GM12878 (cell line): Measurements from ENCODE around the gene CPNE4. TPM values are rescaled to one million over a fixed set of nuclear protein-coding genes. Genes with fewer than 3 reads are reported as not detected.

ENCODE experiments used
- ATAC-seq: fragments of 200-7000 bp; cut with Tn5 transposase; 3 replicates; pipeline ENCODE4 v1.9.1; 2020; ENCODE audit warnings: mild to moderate bottlenecking, moderate library complexity
- BruUV-seq: library from RNA; stranded (reverse); fragments of 400-500 nt; replicated peaks from 2 replicates; lab custom pipeline; 2021; lab: Mats Ljungman, UMichigan
- CTCF ChIA-PET: fragments of 300-600 bp; sonication (Branson Sonifier 250); formaldehyde crosslinking; extraction: SDS; loops from one replicate; lab custom pipeline; 2021; ENCODE audit warnings: inconsistent platforms; lab: Yijun Ruan, JAX
- POLR2A ChIA-PET: fragments of 350-600 bp; formaldehyde crosslinking; extraction: SDS; loops from one replicate; lab custom pipeline; 2021; ENCODE audit warnings: inconsistent platforms; lab: Charles Lee
- RAD21 ChIA-PET: fragments of 300-600 bp; sonication (Branson Sonifier 250); formaldehyde crosslinking; loops from one replicate; lab custom pipeline; 2023; ENCODE audit warnings: antibody characterized with exemption; ENCODE audit not compliant: unreplicated experiment; lab: Charles Lee
- SMC1A ChIA-PET: fragments of 300-600 bp; sonication (Branson Sonifier 250); formaldehyde crosslinking; loops from one replicate; lab custom pipeline; 2023; ENCODE audit not compliant: unreplicated experiment, uncharacterized antibody; lab: Charles Lee
- DNase-seq: peaks from one replicate; pipeline ENCODE4 v3.0.0-alpha.2; 2011; ENCODE audit warnings: low read depth, low spot score
- FAIRE-seq: peaks from 3 replicates; lab custom pipeline; 2011; peaks lifted over from hg19 to GRCh38; lab: Jason Lieb, UNC
- H2AFZ ChIP-seq: 2 replicates; pipeline ENCODE4 v1.6.0; 2011; ENCODE audit warnings: low read depth, low read length, control low read depth; ENCODE audit not compliant: control insufficient read depth
- H3K27ac ChIP-seq: 2 replicates; pipeline ENCODE4 v1.5.1; 2011; ENCODE audit warnings: control low read depth; ENCODE audit not compliant: control insufficient read depth, insufficient read depth
- H3K27me3 ChIP-seq, 2 experiments: replicated peaks in 1 of 2; 2 replicates each; pipeline versions ENCODE4 v1.6.0 to v1.6.1; 2011; ENCODE audit warnings: low read length in 1 of 2; ENCODE audit not compliant: control insufficient read depth in 2 of 2, insufficient read depth in 2 of 2
- H3K36me3 ChIP-seq, 2 experiments: 2 replicates each; pipeline ENCODE4 v1.5.1; 2011; ENCODE audit warnings: low read length in 1 of 2; ENCODE audit not compliant: control insufficient read depth in 2 of 2, insufficient read depth in 2 of 2
- H3K4me1 ChIP-seq: 2 replicates; pipeline ENCODE4 v1.6.1; 2011; ENCODE audit warnings: mild to moderate bottlenecking, low read length, moderate library complexity, mixed read lengths; ENCODE audit not compliant: control insufficient read depth, insufficient read depth
- H3K4me2 ChIP-seq: 2 replicates; pipeline ENCODE4 v1.6.0; 2011; ENCODE audit warnings: control low read depth; ENCODE audit not compliant: control insufficient read depth, insufficient read depth
- H3K4me3 ChIP-seq: fragments of 200-600 bp; sonication (generic); 2 replicates; pipeline ENCODE4 v1.5.1; 2016
- H3K79me2 ChIP-seq: 2 replicates; pipeline ENCODE4 v1.6.0; 2011; ENCODE audit warnings: low read length; ENCODE audit not compliant: control insufficient read depth, insufficient read depth
- H3K9ac ChIP-seq: 2 replicates; pipeline ENCODE4 v1.8.0; 2011; ENCODE audit warnings: low read length, control low read depth, mixed read lengths; ENCODE audit not compliant: control insufficient read depth, insufficient read depth
- H3K9me3 ChIP-seq: replicated peaks from 3 replicates; pipeline ENCODE4 v1.5.1; 2011; ENCODE audit warnings: mild to moderate bottlenecking, low read length; ENCODE audit not compliant: control insufficient read depth, insufficient read depth
- H4K20me1 ChIP-seq: 2 replicates; pipeline ENCODE4 v1.6.0; 2011; ENCODE audit not compliant: control insufficient read depth, insufficient read depth
- DPF2 ChIP-seq: fragments of 450-650 bp; IDR thresholded peaks from 2 replicates; pipeline ENCODE4 v1.6.1; 2017; ENCODE audit warnings: mild to moderate bottlenecking
- EED ChIP-seq: sonication (generic); IDR thresholded peaks from 2 replicates; pipeline ENCODE4 v1.6.1; 2016; ENCODE audit warnings: antibody characterized with exemption, low read depth
- FOXM1 ChIP-seq: IDR thresholded peaks from 2 replicates; pipeline ENCODE4 v1.6.1; 2012; ENCODE audit warnings: low read depth, mild to moderate bottlenecking, inconsistent platforms, low read length, moderate library complexity
- HDGF ChIP-seq: fragments of 450-650 bp; IDR thresholded peaks from 2 replicates; pipeline ENCODE4 v1.6.1; 2016; ENCODE audit warnings: antibody characterized with exemption
- NFIC ChIP-seq: IDR thresholded peaks from 2 replicates; pipeline ENCODE4 v1.6.1; 2012; ENCODE audit warnings: low read depth, mild to moderate bottlenecking, inconsistent platforms, low read length, moderate library complexity
- YBX1 ChIP-seq: fragments of 450-650 bp; IDR thresholded peaks from 2 replicates; pipeline ENCODE4 v1.6.1; 2016; ENCODE audit warnings: antibody characterized with exemption
- WGBS: methylation state at CpG from one replicate; pipeline ENCODE4 v1.1.6; 2016; ENCODE audit warnings: low lambda C conversion rate; ENCODE audit not compliant: insufficient replicate concordance, insufficient coverage; ENCODE audit errors: missing lambda C conversion rate; 5-methylcytosine and 5-hydroxymethylcytosine counted together
- in situ Hi-C: fragments of 300-500 bp; cut with MboI; formaldehyde crosslinking; loops from 9 replicates; pipeline ENCODE4 v1.14.3; 2018; ENCODE audit warnings: mixed read lengths
- intact Hi-C: fragments of 100-400 bp; cut with micrococcal nuclease; formaldehyde crosslinking; loops from one replicate; pipeline ENCODE4 v1.14.2; 2022; ENCODE audit not compliant: unreplicated experiment
- polyA plus RNA-seq, 11 experiments: library from polyadenylated mRNA; depleted of rRNA in 4 of 11; unstranded in 6 of 11; stranded (reverse) in 5 of 11; fragments of >200 nt; fragmentation: Nextera tagmentation in 4 of 11; fragmentation: Illumina TruSeq in 1 of 11; extraction: Ambion mirVana in 4 of 11; extraction: Trizol in 1 of 11; gene quantifications; 1 replicate in 1 of 11; 2 replicates in 10 of 11; pipeline versions ENCODE4 v1.2.1 to v1.2.3, GENCODE V29; 2011 to 2016; ENCODE audit warnings: inconsistent platforms in 2 of 11, missing spikeins in 2 of 11, low read depth in 1 of 11
- total RNA-seq, 4 experiments: library from RNA; depleted of rRNA in 3 of 4; stranded (reverse); fragments of >200 nt in 3 of 4; fragmentation: Illumina TruSeq in 1 of 4; extraction: Trizol in 1 of 4; gene quantifications; 2 replicates each; pipeline versions ENCODE4 v1.2.1 to v1.2.3, GENCODE V29; 2013 to 2021
- TF ChIP-seq, protein P1 (sequence below): IDR thresholded peaks from 2 replicates; pipeline ENCODE4 v1.6.1; 2012; ENCODE audit warnings: low read length, inconsistent platforms
- TF ChIP-seq, protein P2 (sequence below): IDR thresholded peaks from 2 replicates; pipeline ENCODE4 v1.6.1; 2012; ENCODE audit warnings: low read depth, low read length, improper control_type of control experiment
- TF ChIP-seq, protein P3 (sequence below): fragments of 450-650 bp; IDR thresholded peaks from 2 replicates; pipeline ENCODE4 v1.6.1; 2018; ENCODE audit warnings: borderline replicate concordance, mild to moderate bottlenecking; ENCODE audit not compliant: partially characterized antibody

The CPNE4 gene
- total and polyA plus RNA-seq, 10 of the 15 experiments (the other 5 are each of a cell fraction or from before 2014, with no cell fraction given): 0.17 to 1.9 (median 0.48) TPM; not detected in 1

DNA sequence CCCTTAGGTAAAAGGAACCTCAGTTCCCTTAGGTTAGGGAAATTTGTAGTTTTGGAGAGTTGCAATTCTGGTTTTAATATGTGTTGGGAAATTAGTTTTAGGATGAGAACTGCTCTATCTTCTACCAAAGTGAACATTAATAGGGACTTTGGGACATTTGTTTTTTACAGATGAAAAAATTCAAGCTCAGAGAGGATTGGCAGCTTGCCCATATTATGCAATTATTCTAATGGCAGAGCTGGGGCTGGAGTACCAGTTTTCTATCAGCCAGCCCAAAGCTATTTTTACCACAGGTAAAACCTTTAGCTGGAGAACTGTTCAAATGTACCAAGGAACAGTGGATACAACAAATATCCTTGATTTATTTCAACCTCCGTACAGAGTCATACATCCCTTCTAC lies 127.0 kb downstream of the CPNE4 start:
- H4K20me1 ChIP-seq: no peaks in the 10 kb centered on the region
- POLR2A ChIA-PET: no interaction called here
- no TSS peak for BruUV-seq
- no peaks in the 10 kb centered on the region for H3K27me3 ChIP-seq
- TF ChIP-seq FOXM1 (no peak), YBX1 (no peak), HDGF (no peak), NFIC (no peak), EED (no peak), DPF2 (no peak)
- TF ChIP-seq, protein P1, sequence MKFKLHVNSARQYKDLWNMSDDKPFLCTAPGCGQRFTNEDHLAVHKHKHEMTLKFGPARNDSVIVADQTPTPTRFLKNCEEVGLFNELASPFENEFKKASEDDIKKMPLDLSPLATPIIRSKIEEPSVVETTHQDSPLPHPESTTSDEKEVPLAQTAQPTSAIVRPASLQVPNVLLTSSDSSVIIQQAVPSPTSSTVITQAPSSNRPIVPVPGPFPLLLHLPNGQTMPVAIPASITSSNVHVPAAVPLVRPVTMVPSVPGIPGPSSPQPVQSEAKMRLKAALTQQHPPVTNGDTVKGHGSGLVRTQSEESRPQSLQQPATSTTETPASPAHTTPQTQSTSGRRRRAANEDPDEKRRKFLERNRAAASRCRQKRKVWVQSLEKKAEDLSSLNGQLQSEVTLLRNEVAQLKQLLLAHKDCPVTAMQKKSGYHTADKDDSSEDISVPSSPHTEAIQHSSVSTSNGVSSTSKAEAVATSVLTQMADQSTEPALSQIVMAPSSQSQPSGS: no peak
- TF ChIP-seq, protein P2, sequence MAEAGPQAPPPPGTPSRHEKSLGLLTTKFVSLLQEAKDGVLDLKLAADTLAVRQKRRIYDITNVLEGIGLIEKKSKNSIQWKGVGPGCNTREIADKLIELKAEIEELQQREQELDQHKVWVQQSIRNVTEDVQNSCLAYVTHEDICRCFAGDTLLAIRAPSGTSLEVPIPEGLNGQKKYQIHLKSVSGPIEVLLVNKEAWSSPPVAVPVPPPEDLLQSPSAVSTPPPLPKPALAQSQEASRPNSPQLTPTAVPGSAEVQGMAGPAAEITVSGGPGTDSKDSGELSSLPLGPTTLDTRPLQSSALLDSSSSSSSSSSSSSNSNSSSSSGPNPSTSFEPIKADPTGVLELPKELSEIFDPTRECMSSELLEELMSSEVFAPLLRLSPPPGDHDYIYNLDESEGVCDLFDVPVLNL: no peak
- TF ChIP-seq, protein P3, sequence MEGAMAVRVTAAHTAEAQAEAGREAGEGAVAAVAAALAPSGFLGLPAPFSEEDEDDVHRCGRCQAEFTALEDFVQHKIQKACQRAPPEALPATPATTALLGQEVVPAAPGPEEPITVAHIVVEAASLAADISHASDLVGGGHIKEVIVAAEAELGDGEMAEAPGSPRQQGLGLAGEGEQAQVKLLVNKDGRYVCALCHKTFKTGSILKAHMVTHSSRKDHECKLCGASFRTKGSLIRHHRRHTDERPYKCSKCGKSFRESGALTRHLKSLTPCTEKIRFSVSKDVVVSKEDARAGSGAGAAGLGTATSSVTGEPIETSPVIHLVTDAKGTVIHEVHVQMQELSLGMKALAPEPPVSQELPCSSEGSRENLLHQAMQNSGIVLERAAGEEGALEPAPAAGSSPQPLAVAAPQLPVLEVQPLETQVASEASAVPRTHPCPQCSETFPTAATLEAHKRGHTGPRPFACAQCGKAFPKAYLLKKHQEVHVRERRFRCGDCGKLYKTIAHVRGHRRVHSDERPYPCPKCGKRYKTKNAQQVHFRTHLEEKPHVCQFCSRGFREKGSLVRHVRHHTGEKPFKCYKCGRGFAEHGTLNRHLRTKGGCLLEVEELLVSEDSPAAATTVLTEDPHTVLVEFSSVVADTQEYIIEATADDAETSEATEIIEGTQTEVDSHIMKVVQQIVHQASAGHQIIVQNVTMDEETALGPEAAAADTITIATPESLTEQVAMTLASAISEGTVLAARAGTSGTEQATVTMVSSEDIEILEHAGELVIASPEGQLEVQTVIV: no peak
- TF ChIP-seq, all 136 proteins: peak for 0
- intact Hi-C loops (no loop called here), in situ Hi-C loops (no loop called here)
- no peak for DNase-seq
- H3K4me2 ChIP-seq: no peak overlapping the region
- no peaks in the 10 kb centered on the region for H3K79me2 ChIP-seq
- H3K9me3 ChIP-seq: no peaks in the 10 kb centered on the region
- CTCF ChIA-PET: interaction anchor here (0.7 kb wide), 1 partner anchor 358 kb away, joined by 3 read pairs; no protein-coding TSS in a partner anchor
- 29% methylated on average over 1 of the region's 1 CpG for WGBS
- no peak overlapping the region for H3K27ac ChIP-seq
- ATAC-seq: no peak
- H3K4me3 ChIP-seq: no peak overlapping the region
- no peaks in the 10 kb centered on the region for H3K4me1 ChIP-seq
- H2AFZ ChIP-seq: no peak overlapping the region
- no peaks in the 10 kb centered on the region for H3K36me3 ChIP-seq
- no peak overlapping the region for H3K9ac ChIP-seq
- no peak for FAIRE-seq
- SMC1A ChIA-PET: no interaction called here
- RAD21 ChIA-PET: no interaction called here
